ENCODE results near the gene RHEBL1.
A peak's percentile ranks its signal among the peaks of the same experiment; 100 is the strongest.

The RHEBL1 gene

DNA sequence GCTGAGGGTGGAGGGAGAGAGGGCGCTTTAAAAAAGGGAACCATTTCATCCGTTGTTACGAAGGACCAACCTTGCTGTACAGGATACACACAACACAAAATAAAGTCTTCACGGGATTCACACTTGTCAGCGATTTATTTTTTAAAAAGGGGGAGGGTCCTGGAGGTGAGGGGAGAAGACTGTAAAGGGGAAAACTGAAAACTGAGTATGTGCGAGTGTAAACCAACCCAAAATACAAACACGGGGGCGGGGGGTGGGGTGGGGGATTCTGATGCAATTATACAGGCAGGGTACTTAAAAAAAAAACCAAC, 50.7 kb downstream of the RHEBL1 start:
- TF ChIP-seq POLR2AphosphoS5 (IDR thresholded peaks at IDR 0.05; ENCODE audit: low read depth, low read length) (no peak), TAF1 (IDR thresholded peaks at IDR 0.05; ENCODE audit: borderline replicate concordance, insufficient read depth, low read length) (no peak), SIN3A (IDR thresholded peaks at IDR 0.05; ENCODE audit: borderline replicate concordance, insufficient read depth, low read length) (no peak), FOXP2 (optimal IDR thresholded peaks at IDR 0.05; ENCODE audit: borderline replicate concordance, extremely low read depth, extremely low read length, insufficient read depth) (no peak)
- TF ChIP-seq, protein P1, sequence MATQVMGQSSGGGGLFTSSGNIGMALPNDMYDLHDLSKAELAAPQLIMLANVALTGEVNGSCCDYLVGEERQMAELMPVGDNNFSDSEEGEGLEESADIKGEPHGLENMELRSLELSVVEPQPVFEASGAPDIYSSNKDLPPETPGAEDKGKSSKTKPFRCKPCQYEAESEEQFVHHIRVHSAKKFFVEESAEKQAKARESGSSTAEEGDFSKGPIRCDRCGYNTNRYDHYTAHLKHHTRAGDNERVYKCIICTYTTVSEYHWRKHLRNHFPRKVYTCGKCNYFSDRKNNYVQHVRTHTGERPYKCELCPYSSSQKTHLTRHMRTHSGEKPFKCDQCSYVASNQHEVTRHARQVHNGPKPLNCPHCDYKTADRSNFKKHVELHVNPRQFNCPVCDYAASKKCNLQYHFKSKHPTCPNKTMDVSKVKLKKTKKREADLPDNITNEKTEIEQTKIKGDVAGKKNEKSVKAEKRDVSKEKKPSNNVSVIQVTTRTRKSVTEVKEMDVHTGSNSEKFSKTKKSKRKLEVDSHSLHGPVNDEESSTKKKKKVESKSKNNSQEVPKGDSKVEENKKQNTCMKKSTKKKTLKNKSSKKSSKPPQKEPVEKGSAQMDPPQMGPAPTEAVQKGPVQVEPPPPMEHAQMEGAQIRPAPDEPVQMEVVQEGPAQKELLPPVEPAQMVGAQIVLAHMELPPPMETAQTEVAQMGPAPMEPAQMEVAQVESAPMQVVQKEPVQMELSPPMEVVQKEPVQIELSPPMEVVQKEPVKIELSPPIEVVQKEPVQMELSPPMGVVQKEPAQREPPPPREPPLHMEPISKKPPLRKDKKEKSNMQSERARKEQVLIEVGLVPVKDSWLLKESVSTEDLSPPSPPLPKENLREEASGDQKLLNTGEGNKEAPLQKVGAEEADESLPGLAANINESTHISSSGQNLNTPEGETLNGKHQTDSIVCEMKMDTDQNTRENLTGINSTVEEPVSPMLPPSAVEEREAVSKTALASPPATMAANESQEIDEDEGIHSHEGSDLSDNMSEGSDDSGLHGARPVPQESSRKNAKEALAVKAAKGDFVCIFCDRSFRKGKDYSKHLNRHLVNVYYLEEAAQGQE (IDR thresholded peaks at IDR 0.05; ENCODE audit: insufficient read depth in 1 of 2, low read depth in 2 of 2, low read length in 2 of 2), result no peak

DNA sequence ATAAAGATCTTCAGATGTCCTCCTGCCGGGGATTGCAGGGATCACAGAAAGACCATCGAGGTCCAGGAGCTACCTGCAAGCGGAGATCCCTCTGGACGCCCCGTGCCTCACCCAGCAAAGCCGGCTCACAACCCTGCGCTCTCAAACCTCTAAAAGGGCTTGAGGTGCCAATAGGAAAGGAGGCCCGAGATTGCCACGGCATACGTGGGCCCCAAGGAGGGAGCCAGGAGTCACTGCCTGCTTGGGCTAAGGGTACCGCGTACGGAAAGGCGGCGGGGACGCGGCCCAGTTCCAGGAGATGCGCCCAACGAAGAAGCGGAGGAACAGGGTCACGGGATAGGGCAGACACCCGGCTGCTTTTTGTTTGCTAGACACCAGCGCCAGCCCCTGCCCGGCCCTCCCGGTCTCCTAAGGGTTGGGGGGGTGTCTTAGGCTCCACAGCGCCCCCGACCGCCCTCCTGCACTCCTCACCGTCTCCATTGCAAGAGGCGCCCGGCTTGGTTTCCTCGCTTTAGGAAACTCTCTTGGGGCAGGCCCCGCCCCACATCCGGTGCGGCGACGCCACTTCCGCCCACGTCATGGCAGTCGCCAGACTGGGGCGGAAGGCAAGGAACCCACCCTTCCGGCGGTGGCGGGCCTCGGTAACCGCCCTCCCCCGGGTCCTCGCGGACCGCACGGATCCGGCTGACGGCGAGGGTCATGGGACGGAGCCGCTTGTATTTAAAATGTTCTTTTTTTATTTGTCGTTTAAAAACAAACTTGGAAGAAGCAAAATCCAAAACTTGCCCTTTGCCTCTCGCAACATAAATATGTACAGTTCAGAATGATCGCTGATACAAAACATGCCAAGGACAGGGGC, 51.3 kb downstream of the RHEBL1 start, which contains the start of gene PRKAG1:
Gene PRKAG1 (minus strand): TSS at position 516 of the 859 bp plus-strand sequence. CDS start 36 bp downstream, at position 480.
- TF ChIP-seq TAF1 (IDR thresholded peaks at IDR 0.05; ENCODE audit: borderline replicate concordance, insufficient read depth, low read length) (peak; percentile 85), POLR2AphosphoS5 (IDR thresholded peaks at IDR 0.05; ENCODE audit: low read depth, low read length) (peak; percentile 91), FOXP2 (optimal IDR thresholded peaks at IDR 0.05; ENCODE audit: borderline replicate concordance, extremely low read depth, extremely low read length, insufficient read depth) (peak; percentile 85), SIN3A (IDR thresholded peaks at IDR 0.05; ENCODE audit: borderline replicate concordance, insufficient read depth, low read length) (peak; percentile 47; the same call in 1 of the 2 replicates)
- TF ChIP-seq, protein P1 (IDR thresholded peaks at IDR 0.05; ENCODE audit: insufficient read depth in 1 of 2, low read depth in 2 of 2, low read length in 2 of 2), result 0 out of 4 replicates have a peak, but pooled peaks have one; percentile 32 to 42

DNA sequence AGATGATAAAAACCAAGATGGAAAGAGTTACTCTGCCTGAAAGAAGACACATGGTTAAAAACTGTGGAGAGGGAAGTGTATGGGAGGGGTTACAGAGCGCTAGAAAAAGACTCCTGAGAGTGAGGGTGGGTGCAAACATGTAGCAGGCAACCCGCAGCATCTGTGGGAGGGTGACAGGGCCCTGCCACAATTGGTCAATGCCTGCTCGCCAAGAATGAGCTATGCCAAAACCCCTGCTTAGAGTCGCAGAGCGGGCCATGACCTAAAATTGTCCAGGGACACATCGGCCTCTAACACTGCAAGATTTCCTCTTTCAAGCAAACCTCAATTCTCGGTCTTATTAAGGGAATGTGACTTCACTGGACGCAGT, 51.9 kb downstream of the RHEBL1 start:
- TF ChIP-seq FOXP2 (optimal IDR thresholded peaks at IDR 0.05; ENCODE audit: borderline replicate concordance, extremely low read depth, extremely low read length, insufficient read depth) (no peak), SIN3A (IDR thresholded peaks at IDR 0.05; ENCODE audit: borderline replicate concordance, insufficient read depth, low read length) (no peak), POLR2AphosphoS5 (IDR thresholded peaks at IDR 0.05; ENCODE audit: low read depth, low read length) (no peak; the same call in 1 of the 2 replicates), TAF1 (IDR thresholded peaks at IDR 0.05; ENCODE audit: borderline replicate concordance, insufficient read depth, low read length) (no peak)
- TF ChIP-seq, protein P1 (IDR thresholded peaks at IDR 0.05; ENCODE audit: insufficient read depth in 1 of 2, low read depth in 2 of 2, low read length in 2 of 2), result no peak

DNA sequence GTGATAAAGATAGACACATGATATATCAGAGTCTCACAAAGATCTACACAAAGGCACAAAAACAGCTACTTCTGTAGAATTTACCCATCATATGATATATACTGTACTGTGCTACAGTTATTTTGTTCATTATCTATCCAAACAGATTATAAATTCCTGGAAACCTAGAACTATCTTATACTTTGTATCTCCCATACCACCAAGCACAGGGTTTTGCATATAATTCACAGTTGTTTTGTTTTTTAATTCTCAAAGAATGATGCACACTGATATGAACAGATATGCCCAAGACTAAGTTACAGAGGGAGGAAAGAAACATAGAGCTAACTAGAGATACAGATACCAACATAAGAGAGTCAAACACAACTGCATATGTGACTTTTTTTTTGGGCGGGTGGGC, 54.6 kb downstream of the RHEBL1 start:
- TF ChIP-seq FOXP2 (optimal IDR thresholded peaks at IDR 0.05; ENCODE audit: borderline replicate concordance, extremely low read depth, extremely low read length, insufficient read depth) (no peak), POLR2AphosphoS5 (IDR thresholded peaks at IDR 0.05; ENCODE audit: low read depth, low read length) (no peak), TAF1 (IDR thresholded peaks at IDR 0.05; ENCODE audit: borderline replicate concordance, insufficient read depth, low read length) (no peak), SIN3A (IDR thresholded peaks at IDR 0.05; ENCODE audit: borderline replicate concordance, insufficient read depth, low read length) (no peak)
- TF ChIP-seq, protein P1 (IDR thresholded peaks at IDR 0.05; ENCODE audit: insufficient read depth in 1 of 2, low read depth in 2 of 2, low read length in 2 of 2), result no peak

Measured in PFSK-1 (cell line).